MM.1S (cell line): ENCODE results near the gene TSPYL6.

Experiments
- CTCF ChIP-seq: fragments of 300-600 bp; sonication (generic); IDR thresholded peaks from 2 replicates; pipeline ENCODE4 v1.5.1; 2016; ENCODE audit warnings: antibody characterized with exemption, low read length, mixed read lengths
- EZH2 ChIP-seq: fragments of 300-600 bp; sonication (generic); optimal IDR thresholded peaks from 2 replicates; pipeline ENCODE3; 2017; ENCODE audit warnings: low read depth, mild to moderate bottlenecking, antibody characterized with exemption, low read length, mixed read lengths

- no peak for TF ChIP-seq CTCF
- TF ChIP-seq EZH2 = no peak
Measured at GRCh38 chr2:54262015-54262765, 6.2 kb upstream of the TSPYL6 start.
